ENCODE results near the gene GRIK4. TPM values are rescaled to one million over a fixed set of nuclear protein-coding genes. Genes with fewer than 3 reads are reported as not detected.

GRIK4 gene
- total and polyA plus RNA-seq, 2 experiments from 2014 or later, result not detected

DNA sequence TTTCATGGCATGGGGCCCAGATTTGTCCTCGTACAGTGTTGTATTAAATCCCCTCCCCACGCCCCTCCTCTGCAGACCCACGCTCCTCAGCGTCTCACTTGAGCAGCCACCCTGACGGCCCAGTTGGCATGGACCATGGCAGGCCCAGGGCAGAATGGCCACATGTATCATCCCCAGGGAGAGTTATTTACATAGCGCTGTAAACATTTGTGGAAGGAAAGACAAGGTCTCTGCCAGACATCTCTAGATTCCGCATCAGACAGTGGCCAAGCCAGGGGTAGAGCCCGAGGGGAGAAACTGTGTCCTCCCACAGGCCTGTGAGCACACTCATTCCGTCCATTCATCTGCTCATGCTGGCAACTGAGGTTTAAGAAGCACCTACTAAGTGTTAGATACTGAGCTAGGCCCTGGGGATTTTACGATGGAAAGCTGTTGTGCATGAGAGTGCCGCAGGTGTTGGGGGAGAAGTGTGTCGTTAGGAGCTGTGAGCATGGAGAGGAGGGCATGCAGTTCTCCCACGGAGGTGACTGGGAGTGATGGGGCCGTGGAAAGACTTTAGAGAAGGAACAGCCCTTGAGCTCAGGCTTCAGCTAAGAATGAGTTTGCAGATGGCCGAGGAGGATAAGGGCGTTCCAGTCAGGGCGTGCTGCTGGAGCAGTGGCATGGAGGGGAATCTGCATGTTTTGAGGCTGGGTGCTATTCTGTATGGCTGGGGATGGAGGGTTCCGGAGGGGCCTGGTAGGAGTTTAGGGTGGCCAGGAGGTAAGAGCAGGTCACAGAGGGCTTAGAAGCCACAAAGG, 94.9 kb downstream of the GRIK4 start:
- WGBS, 2 experiments (ENCODE audit: low coverage in 1 of 2, low lambda C conversion rate in 2 of 2, missing lambda C conversion rate in 2 of 2), result 69 to 74% methylated on average over 18 of the region's 18 CpGs
- in situ Hi-C loops (cut with MboI), result no loop called here
- no peak for TF ChIP-seq EZH2phosphoT487 (IDR thresholded peaks at IDR 0.05; ENCODE audit: insufficient read depth, low read depth)

GRCh38 chr11:120608061-120608460, 96.5 kb downstream of the GRIK4 start:
- no peak overlapping the region for H2AFZ ChIP-seq
- no peaks in the 10 kb centered on the region for H3K36me3 ChIP-seq (ENCODE audit: low read depth)
- H3K9me2 ChIP-seq (ENCODE audit: insufficient read depth), result no peaks in the 10 kb centered on the region
- in situ Hi-C loops (cut with MboI), result no loop called here
- H3K9me3 ChIP-seq (ENCODE audit: low read depth), result no peaks in the 10 kb centered on the region
- H3K4me1 ChIP-seq (ENCODE audit: insufficient read depth), result no peaks in the 10 kb centered on the region
- WGBS, 2 experiments (ENCODE audit: low coverage in 1 of 2, low lambda C conversion rate in 2 of 2, missing lambda C conversion rate in 2 of 2), result 60 to 65% methylated on average over 2 of the region's 2 CpGs
- no peak for DNase-seq
- no peaks in the 10 kb centered on the region for H4K20me1 ChIP-seq (ENCODE audit: insufficient read depth)
- no peak overlapping the region for H3K4me3 ChIP-seq
- no peaks in the 10 kb centered on the region for H3K79me2 ChIP-seq (ENCODE audit: insufficient read depth)
- H3K4me2 ChIP-seq (ENCODE audit: unreplicated experiment), result no peak overlapping the region
- H3F3A ChIP-seq (ENCODE audit: insufficient read depth), result no peaks in the 10 kb centered on the region
- TF ChIP-seq EZH2phosphoT487 (IDR thresholded peaks at IDR 0.05; ENCODE audit: insufficient read depth, low read depth) (no peak), EZH2 (IDR thresholded peaks at IDR 0.05; ENCODE audit: insufficient read depth, poor library complexity, severe bottlenecking) (no peak)
- H3K9ac ChIP-seq, result no peak overlapping the region
- no peaks in the 10 kb centered on the region; the same call in 1 of the 2 replicates for H3K27me3 ChIP-seq (replicated peaks; ENCODE audit: insufficient read depth)
- H3K27ac ChIP-seq, result no peak overlapping the region

More for the DNA sequence above, 94.9 kb downstream of the GRIK4 start:
- Histone ChIP-seq H3K9me3 (ENCODE audit: low read depth) (no peaks in the 10 kb centered on the region), H3K9me2 (ENCODE audit: insufficient read depth) (no peaks in the 10 kb centered on the region), H3F3A (ENCODE audit: insufficient read depth) (no peaks in the 10 kb centered on the region), H3K9ac (no peak overlapping the region), H3K27ac (no peak overlapping the region), H3K36me3 (ENCODE audit: low read depth) (no peaks in the 10 kb centered on the region), H3K27me3 (replicated peaks; ENCODE audit: insufficient read depth) (no peaks in the 10 kb centered on the region; the same call in 1 of the 2 replicates), H3K79me2 (ENCODE audit: insufficient read depth) (no peaks in the 10 kb centered on the region), H4K20me1 (ENCODE audit: insufficient read depth) (no peaks in the 10 kb centered on the region), H3K4me2 (ENCODE audit: unreplicated experiment) (no peak overlapping the region), H3K4me1 (ENCODE audit: insufficient read depth) (no peaks in the 10 kb centered on the region), H3K4me3 (no peak overlapping the region), H2AFZ (no peak overlapping the region)
- no peak for DNase-seq

DNA sequence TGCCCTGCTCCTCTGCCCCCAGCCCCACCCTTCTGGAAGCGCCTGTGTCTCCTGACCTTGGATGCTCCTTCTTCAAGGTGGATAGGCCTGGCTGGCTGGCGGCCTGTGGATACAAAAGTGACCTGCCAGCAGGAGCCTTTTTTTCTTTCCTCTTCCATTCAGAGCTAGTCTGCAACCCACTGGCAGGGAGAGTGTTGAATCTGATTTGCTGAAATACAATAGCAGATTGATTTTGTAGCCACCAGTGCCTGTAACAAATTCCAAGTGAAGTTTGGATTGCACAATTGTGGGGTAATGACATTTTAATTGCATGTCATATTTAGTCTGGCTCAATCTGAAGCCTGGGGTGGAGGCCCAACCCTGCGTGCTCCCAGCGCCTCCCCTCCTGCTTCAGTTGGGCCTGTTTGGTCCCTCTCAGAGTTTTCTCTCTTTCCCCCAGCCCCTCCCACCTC, 97.2 kb downstream of the GRIK4 start:
- Histone ChIP-seq H3K4me3 (no peak overlapping the region), H3F3A (ENCODE audit: insufficient read depth) (no peaks in the 10 kb centered on the region), H3K79me2 (ENCODE audit: insufficient read depth) (no peaks in the 10 kb centered on the region), H3K4me1 (ENCODE audit: insufficient read depth) (no peaks in the 10 kb centered on the region), H3K9me2 (ENCODE audit: insufficient read depth) (no peaks in the 10 kb centered on the region), H3K27me3 (replicated peaks; ENCODE audit: insufficient read depth) (no peaks in the 10 kb centered on the region; the same call in none of the 2 replicates), H3K4me2 (ENCODE audit: unreplicated experiment) (no peak overlapping the region), H3K27ac (no peak overlapping the region), H3K9ac (no peak overlapping the region), H3K9me3 (ENCODE audit: low read depth) (no peaks in the 10 kb centered on the region), H4K20me1 (ENCODE audit: insufficient read depth) (no peaks in the 10 kb centered on the region), H2AFZ (no peak overlapping the region), H3K36me3 (ENCODE audit: low read depth) (no peaks in the 10 kb centered on the region)
- TF ChIP-seq EZH2 (IDR thresholded peaks at IDR 0.05; ENCODE audit: insufficient read depth, poor library complexity, severe bottlenecking), result no peak
- no peak for TF ChIP-seq EZH2phosphoT487 (IDR thresholded peaks at IDR 0.05; ENCODE audit: insufficient read depth, low read depth)
- in situ Hi-C loops (cut with MboI), result no loop called here
- DNase-seq, result peak; percentile 43
- WGBS, 2 experiments (ENCODE audit: low coverage in 1 of 2, low lambda C conversion rate in 2 of 2, missing lambda C conversion rate in 2 of 2), result 37 to 38% methylated on average over 4 of the region's 4 CpGs

DNA sequence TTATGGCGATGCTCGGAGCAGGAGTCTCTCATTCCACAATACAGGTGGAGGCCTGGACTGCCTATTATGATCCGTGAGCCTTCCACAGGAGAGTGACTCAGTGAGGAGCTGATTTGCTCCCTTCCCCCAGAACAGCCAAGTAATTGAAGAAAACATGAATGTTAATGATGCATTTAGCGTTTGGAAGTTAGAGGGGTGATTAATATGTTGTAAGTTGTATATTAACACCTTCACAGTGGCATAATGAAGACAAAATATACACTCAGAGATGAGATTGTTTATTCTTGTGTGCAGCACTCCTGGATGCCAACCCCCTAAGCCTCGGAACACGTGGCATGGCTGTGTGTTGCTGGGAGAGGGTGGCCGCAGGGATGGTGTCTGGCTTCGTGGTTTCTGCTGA, 98.6 kb downstream of the GRIK4 start:
- no peaks in the 10 kb centered on the region for H3K9me2 ChIP-seq (ENCODE audit: insufficient read depth)
- DNase-seq, result no peak
- H3K79me2 ChIP-seq (ENCODE audit: insufficient read depth), result no peaks in the 10 kb centered on the region
- H3K27me3 ChIP-seq (replicated peaks; ENCODE audit: insufficient read depth), result no peaks in the 10 kb centered on the region; the same call in none of the 2 replicates
- no peaks in the 10 kb centered on the region for H3F3A ChIP-seq (ENCODE audit: insufficient read depth)
- H3K4me1 ChIP-seq (ENCODE audit: insufficient read depth), result no peaks in the 10 kb centered on the region
- H3K4me3 ChIP-seq, result no peak overlapping the region
- TF ChIP-seq EZH2phosphoT487 (IDR thresholded peaks at IDR 0.05; ENCODE audit: insufficient read depth, low read depth) (no peak), EZH2 (IDR thresholded peaks at IDR 0.05; ENCODE audit: insufficient read depth, poor library complexity, severe bottlenecking) (no peak)
- no peaks in the 10 kb centered on the region for H3K9me3 ChIP-seq (ENCODE audit: low read depth)
- H3K9ac ChIP-seq, result no peak overlapping the region
- no peak overlapping the region for H3K27ac ChIP-seq
- H3K36me3 ChIP-seq (ENCODE audit: low read depth), result no peaks in the 10 kb centered on the region
- H3K4me2 ChIP-seq (ENCODE audit: unreplicated experiment), result no peak overlapping the region
- in situ Hi-C loops (cut with MboI), result no loop called here
- no peak overlapping the region for H2AFZ ChIP-seq
- WGBS, 2 experiments (ENCODE audit: low coverage in 1 of 2, low lambda C conversion rate in 2 of 2, missing lambda C conversion rate in 2 of 2), result 73 to 82% methylated on average over 8 of the region's 8 CpGs
- H4K20me1 ChIP-seq (ENCODE audit: insufficient read depth), result no peaks in the 10 kb centered on the region
